ENCODE measurements around the gene ORMDL2.

The ORMDL2 gene

DNA sequence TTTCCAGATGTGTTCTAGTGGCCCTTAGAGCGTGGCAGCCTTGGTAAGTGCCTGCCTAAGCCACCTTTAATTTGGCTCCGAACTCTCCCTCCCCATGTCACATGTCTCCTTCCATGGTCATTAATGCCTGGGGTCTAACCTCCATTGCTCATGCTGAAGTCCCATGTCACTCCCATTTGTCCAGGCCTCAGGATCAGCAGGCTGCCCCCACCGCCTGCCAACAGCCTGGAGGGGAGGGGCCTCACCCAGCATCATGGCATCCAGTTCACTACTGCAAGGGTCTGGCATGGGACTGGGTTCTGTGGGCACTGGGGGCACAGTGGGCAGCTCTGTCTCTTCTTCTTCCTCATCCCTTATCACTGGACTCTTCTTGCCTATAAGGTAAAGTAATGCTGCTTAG, 20.5 kb downstream of the ORMDL2 start:
- TF ChIP-seq, protein P1, sequence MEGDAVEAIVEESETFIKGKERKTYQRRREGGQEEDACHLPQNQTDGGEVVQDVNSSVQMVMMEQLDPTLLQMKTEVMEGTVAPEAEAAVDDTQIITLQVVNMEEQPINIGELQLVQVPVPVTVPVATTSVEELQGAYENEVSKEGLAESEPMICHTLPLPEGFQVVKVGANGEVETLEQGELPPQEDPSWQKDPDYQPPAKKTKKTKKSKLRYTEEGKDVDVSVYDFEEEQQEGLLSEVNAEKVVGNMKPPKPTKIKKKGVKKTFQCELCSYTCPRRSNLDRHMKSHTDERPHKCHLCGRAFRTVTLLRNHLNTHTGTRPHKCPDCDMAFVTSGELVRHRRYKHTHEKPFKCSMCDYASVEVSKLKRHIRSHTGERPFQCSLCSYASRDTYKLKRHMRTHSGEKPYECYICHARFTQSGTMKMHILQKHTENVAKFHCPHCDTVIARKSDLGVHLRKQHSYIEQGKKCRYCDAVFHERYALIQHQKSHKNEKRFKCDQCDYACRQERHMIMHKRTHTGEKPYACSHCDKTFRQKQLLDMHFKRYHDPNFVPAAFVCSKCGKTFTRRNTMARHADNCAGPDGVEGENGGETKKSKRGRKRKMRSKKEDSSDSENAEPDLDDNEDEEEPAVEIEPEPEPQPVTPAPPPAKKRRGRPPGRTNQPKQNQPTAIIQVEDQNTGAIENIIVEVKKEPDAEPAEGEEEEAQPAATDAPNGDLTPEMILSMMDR (IDR thresholded peaks at IDR 0.05; ENCODE audit: low read depth, low read length), result no peak
- TF ChIP-seq EZH2phosphoT487 (IDR thresholded peaks at IDR 0.05; ENCODE audit: low read depth), result no peak
- no peaks in the 10 kb centered on the region for H3K79me2 ChIP-seq (ENCODE audit: low read length)
- no peak overlapping the region for H3K27ac ChIP-seq (ENCODE audit: low read length)
- H4K20me1 ChIP-seq (ENCODE audit: insufficient read depth, low read length), result no peaks in the 10 kb centered on the region
- H3K4me2 ChIP-seq (ENCODE audit: low read length), result no peak overlapping the region
- H3K4me1 ChIP-seq (ENCODE audit: low read length), result no peaks in the 10 kb centered on the region
- no peak overlapping the region for H3K9ac ChIP-seq (ENCODE audit: low read length)
- no peaks in the 10 kb centered on the region for H3K36me3 ChIP-seq (replicated peaks; ENCODE audit: low read depth, low read length)
- no peak overlapping the region for H2AFZ ChIP-seq (ENCODE audit: low read depth, low read length)
- no peaks in the 10 kb centered on the region for H3K9me3 ChIP-seq (ENCODE audit: insufficient read depth, low read length)
- no peak overlapping the region for H3K4me3 ChIP-seq (ENCODE audit: low read length)
- no peaks in the 10 kb centered on the region for H3K27me3 ChIP-seq (ENCODE audit: low read depth, low read length)

DNA sequence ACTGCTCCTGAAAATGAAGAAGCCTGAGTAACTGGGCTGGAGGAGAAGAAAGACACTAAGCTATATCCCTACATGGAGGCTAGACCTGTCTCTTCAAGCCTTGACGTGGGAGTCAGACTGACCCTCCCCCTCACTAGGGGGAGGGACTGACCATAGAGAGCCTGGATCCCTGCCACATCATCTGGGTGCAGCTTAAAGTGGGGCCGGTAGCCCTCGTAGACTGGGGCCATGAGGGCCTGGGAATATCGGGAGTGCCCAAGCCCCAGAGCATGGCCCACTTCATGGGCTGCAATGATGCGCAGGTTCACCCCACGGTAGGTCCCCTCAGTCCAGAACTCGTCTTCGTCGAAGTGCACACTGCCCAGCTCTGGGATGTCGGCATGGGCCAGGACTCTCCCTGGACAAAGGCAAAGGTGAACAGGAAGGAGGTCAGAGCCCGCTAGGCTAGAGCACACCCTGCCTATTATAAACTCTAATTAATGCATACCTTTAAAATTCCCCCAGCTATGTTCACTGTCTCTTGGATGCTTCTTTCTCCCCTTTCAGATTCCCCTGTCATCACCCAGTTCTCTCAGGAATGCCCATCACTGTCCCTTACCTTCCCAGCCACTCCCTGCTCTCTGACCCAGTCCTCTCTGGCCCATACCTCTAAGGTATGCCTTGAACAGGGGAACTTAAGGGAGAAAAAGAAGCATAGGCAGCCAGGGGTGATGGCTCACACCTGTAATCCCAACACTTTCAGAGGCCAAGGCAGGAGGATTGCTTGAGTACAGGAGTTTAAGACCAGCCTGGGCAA, 21.7 kb downstream of the ORMDL2 start:
- no peaks in the 10 kb centered on the region for H3K4me1 ChIP-seq (ENCODE audit: low read length)
- no peak overlapping the region for H3K27ac ChIP-seq (ENCODE audit: low read length)
- no peaks in the 10 kb centered on the region for H3K9me3 ChIP-seq (ENCODE audit: insufficient read depth, low read length)

DNA sequence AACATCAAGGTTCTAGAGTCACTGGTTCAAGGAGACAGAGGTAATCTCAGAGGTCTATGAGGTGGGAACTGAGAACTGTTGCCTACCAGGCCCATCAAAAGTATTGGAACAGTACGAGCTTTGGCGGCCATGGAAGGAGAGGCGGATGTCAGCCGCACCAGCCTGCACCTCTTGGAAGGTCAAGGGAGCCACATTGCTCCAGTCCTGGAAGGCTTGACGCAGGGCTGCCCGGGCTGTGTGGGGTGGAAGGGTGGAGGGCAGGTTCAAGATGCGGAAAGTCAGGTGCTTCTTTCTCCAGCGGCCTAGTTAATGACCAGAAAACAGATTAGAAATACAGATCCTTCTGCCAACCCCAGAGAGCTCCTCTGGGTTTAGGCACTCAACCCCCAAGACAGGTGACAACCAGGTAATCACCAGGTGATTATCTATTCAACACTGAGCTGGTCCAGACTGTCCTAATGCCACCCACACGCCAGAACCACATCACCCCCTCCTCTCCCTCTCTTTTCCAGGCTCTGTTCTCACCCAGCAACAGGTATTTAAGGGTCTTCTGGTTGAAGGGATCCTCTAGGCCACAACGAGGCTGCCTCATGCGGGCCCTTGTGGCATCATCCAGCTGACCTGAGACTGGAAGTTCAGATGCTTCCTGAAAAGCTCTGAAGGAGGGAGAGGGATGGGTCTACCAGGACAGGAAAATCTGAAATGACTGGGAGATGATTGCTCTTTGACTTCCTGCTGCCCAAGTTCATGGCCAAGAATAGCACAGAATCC, 22.9 kb downstream of the ORMDL2 start:
- Histone ChIP-seq H3K4me3 (ENCODE audit: low read length) (no peak overlapping the region), H3K4me1 (ENCODE audit: low read length) (no peaks in the 10 kb centered on the region)

More for the DNA sequence above, 21.7 kb downstream of the ORMDL2 start:
- Histone ChIP-seq H3K79me2 (ENCODE audit: low read length) (no peaks in the 10 kb centered on the region), H3K4me3 (ENCODE audit: low read length) (no peak overlapping the region), H2AFZ (ENCODE audit: low read depth, low read length) (no peak overlapping the region), H3K27me3 (ENCODE audit: low read depth, low read length) (no peaks in the 10 kb centered on the region), H3K4me2 (ENCODE audit: low read length) (no peak overlapping the region), H3K36me3 (replicated peaks; ENCODE audit: low read depth, low read length) (no peaks in the 10 kb centered on the region), H3K9ac (ENCODE audit: low read length) (no peak overlapping the region), H4K20me1 (ENCODE audit: insufficient read depth, low read length) (no peaks in the 10 kb centered on the region)
- no peak for TF ChIP-seq EZH2phosphoT487 (IDR thresholded peaks at IDR 0.05; ENCODE audit: low read depth)

DNA sequence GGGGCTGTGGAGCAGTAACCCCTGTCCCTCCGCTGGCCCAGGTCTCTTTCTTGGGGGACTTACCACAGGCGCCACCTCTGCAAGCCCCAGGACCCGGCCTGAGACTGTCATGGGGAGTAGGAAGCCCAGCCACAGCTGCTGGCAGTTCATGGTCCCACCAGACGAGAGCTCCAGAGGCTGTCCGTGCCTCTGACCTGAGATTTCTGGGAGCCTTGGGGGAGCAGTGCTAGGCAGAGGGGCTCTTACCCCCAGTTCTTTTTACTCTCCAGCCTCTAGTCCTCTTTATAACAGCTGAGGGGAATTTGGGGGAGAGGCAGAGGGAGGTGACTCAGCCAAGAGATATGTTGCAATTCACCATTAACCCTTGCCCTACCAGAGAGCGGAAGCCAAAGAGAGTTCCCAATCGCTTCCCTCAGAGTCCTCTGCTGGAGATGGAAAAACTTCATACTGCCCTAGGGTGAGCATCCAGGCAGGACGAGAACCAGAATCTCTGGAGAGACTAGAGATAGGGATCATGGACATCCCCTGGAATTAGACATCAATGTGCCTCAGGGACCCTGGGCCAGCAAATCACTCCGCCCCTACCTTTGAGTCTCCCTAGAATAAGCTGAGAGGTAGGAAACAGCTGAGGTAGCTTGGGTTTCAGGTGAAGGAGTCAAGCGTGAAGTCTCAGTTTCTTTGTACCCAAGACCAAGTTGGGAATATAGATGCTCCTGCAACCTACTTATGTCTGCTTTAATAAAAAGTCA, 25.0 kb downstream of the ORMDL2 start, which contains the start of gene MMP19:
Gene MMP19 (minus strand): TSS at position 256 of the 749 bp plus-strand sequence. CDS start 106 bp downstream, at position 150.
- Histone ChIP-seq H3K4me2 (ENCODE audit: low read length) (no peak within 1 kb of the TSS), H3K27me3 (ENCODE audit: low read depth, low read length) (peaks cover 12% of the 10 kb centered on the region; the same call in 1 of the 2 replicates)

More for the DNA sequence above, 22.9 kb downstream of the ORMDL2 start:
- H4K20me1 ChIP-seq (ENCODE audit: insufficient read depth, low read length), result no peaks in the 10 kb centered on the region
- H3K27me3 ChIP-seq (ENCODE audit: low read depth, low read length), result 0 out of 2 replicates have a peak, but pooled peaks cover 5% of the 10 kb centered on the region
- H3K4me2 ChIP-seq (ENCODE audit: low read length), result no peak overlapping the region
- H2AFZ ChIP-seq (ENCODE audit: low read depth, low read length), result no peak overlapping the region
- H3K36me3 ChIP-seq (replicated peaks; ENCODE audit: low read depth, low read length), result no peaks in the 10 kb centered on the region
- H3K9ac ChIP-seq (ENCODE audit: low read length), result no peak overlapping the region
- H3K9me3 ChIP-seq (ENCODE audit: insufficient read depth, low read length), result no peaks in the 10 kb centered on the region
- no peak overlapping the region for H3K27ac ChIP-seq (ENCODE audit: low read length)
- TF ChIP-seq, protein P1 (IDR thresholded peaks at IDR 0.05; ENCODE audit: low read depth, low read length), result no peak
- no peak for TF ChIP-seq EZH2phosphoT487 (IDR thresholded peaks at IDR 0.05; ENCODE audit: low read depth)
- no peaks in the 10 kb centered on the region for H3K79me2 ChIP-seq (ENCODE audit: low read length)

More for the DNA sequence above, 25.0 kb downstream of the ORMDL2 start, which contains the start of gene MMP19:
- Histone ChIP-seq H4K20me1 (ENCODE audit: insufficient read depth, low read length) (no peaks in the 10 kb centered on the region), H2AFZ (ENCODE audit: low read depth, low read length) (no peak within 1 kb of the TSS), H3K9me3 (ENCODE audit: insufficient read depth, low read length) (no peaks in the 10 kb centered on the region), H3K4me1 (ENCODE audit: low read length) (no peaks in the 10 kb centered on the region), H3K36me3 (replicated peaks; ENCODE audit: low read depth, low read length) (no peaks in the 10 kb centered on the region), H3K9ac (ENCODE audit: low read length) (no peak within 1 kb of the TSS), H3K79me2 (ENCODE audit: low read length) (no peaks in the 10 kb centered on the region), H3K27ac (ENCODE audit: low read length) (no peak within 1 kb of the TSS), H3K4me3 (ENCODE audit: low read length) (no peak within 1 kb of the TSS)
- TF ChIP-seq, protein P1 (IDR thresholded peaks at IDR 0.05; ENCODE audit: low read depth, low read length), result no peak
- TF ChIP-seq EZH2phosphoT487 (IDR thresholded peaks at IDR 0.05; ENCODE audit: low read depth), result no peak

Measured in OCI-LY3 (cell line).